Measurements from ENCODE around the gene PFDN4.
"Not testable (repeated sequence)": the region's sequence is repeated elsewhere in the genome, so short reads cannot be mapped to it uniquely, and the experiment has no call there.

Gene PFDN4

GRCh38 chr20:54223751-54224150 lies 15.9 kb downstream of the PFDN4 start:
- no peak for DNase-seq (ENCODE audit: low spot score)

- not testable (repeated sequence) for DNase-seq (ENCODE audit: low spot score)
Observed at GRCh38 chr20:54224642-54225041, 16.8 kb downstream of the PFDN4 start.

GRCh38 chr20:54227241-54227640 lies 19.4 kb downstream of the PFDN4 start:
- no peak for DNase-seq (ENCODE audit: low spot score)

- DNase-seq (ENCODE audit: low spot score): no peak
Observed at GRCh38 chr20:54227751-54228150, 19.9 kb downstream of the PFDN4 start.

GRCh38 chr20:54228841-54229240 lies 21.0 kb downstream of the PFDN4 start:
- DNase-seq (ENCODE audit: low spot score): no peak

- DNase-seq (ENCODE audit: low spot score): no peak
Observed at GRCh38 chr20:54229566-54230160, 21.8 kb downstream of the PFDN4 start.

- no peak for DNase-seq (ENCODE audit: low spot score)
Observed at GRCh38 chr20:54231036-54231435, 23.1 kb downstream of the PFDN4 start.

- no peak for DNase-seq (ENCODE audit: low spot score)
Observed at GRCh38 chr20:54234991-54235390, 27.1 kb downstream of the PFDN4 start.

- DNase-seq (ENCODE audit: low spot score): no peak
Observed at GRCh38 chr20:54237116-54237943, 29.4 kb downstream of the PFDN4 start.

GRCh38 chr20:54244113-54244512 lies 36.2 kb downstream of the PFDN4 start:
- no peak for DNase-seq (ENCODE audit: low spot score)

GRCh38 chr20:54248705-54249104 lies 40.8 kb downstream of the PFDN4 start:
- not testable (repeated sequence) for DNase-seq (ENCODE audit: low spot score)

- DNase-seq (ENCODE audit: low spot score): no peak
Observed at GRCh38 chr20:54250691-54251090, 42.8 kb downstream of the PFDN4 start.

GRCh38 chr20:54251096-54251495 lies 43.2 kb downstream of the PFDN4 start:
- DNase-seq (ENCODE audit: low spot score): no peak

GRCh38 chr20:54254596-54254995 lies 46.7 kb downstream of the PFDN4 start:
- no peak for DNase-seq (ENCODE audit: low spot score)

GRCh38 chr20:54255157-54255556 lies 47.3 kb downstream of the PFDN4 start:
- no peak for DNase-seq (ENCODE audit: low spot score)

- DNase-seq (ENCODE audit: low spot score): no peak
Observed at GRCh38 chr20:54256202-54256601, 48.3 kb downstream of the PFDN4 start.

GRCh38 chr20:54257071-54257816 lies 49.4 kb downstream of the PFDN4 start:
- peak; percentile 7 for DNase-seq (ENCODE audit: low spot score)

GRCh38 chr20:54260116-54260515 lies 52.2 kb downstream of the PFDN4 start:
- DNase-seq (ENCODE audit: low spot score): no peak

GRCh38 chr20:54262671-54263070 lies 54.8 kb downstream of the PFDN4 start:
- no peak for DNase-seq (ENCODE audit: low spot score)

- DNase-seq (ENCODE audit: low spot score): no peak
Observed at GRCh38 chr20:54263116-54263690, 55.3 kb downstream of the PFDN4 start.

- DNase-seq (ENCODE audit: low spot score): not testable (repeated sequence)
Observed at GRCh38 chr20:54265791-54266190, 57.9 kb downstream of the PFDN4 start.

- no peak for DNase-seq (ENCODE audit: low spot score)
Observed at GRCh38 chr20:54266844-54267243, 59.0 kb downstream of the PFDN4 start.
